ENCODE results near the gene SDC1. TPM values are rescaled to one million over a fixed set of nuclear protein-coding genes. Genes with fewer than 3 reads are reported as not detected.

SDC1 gene
- polyA plus RNA-seq, 1 of the 3 experiments (the other 2 are of a cell fraction), result 122 TPM

- no peak for TF ChIP-seq CTCF (IDR thresholded peaks at IDR 0.05)
- TF ChIP-seq MXI1 (IDR thresholded peaks at IDR 0.05; ENCODE audit: low read depth, low read length), result no peak
- no peak for TF ChIP-seq RFX5 (IDR thresholded peaks at IDR 0.05; ENCODE audit: low read length)
- no peak for TF ChIP-seq TAF1 (IDR thresholded peaks at IDR 0.05; ENCODE audit: borderline replicate concordance, low read depth, low read length)
- no peak for TF ChIP-seq REST (IDR thresholded peaks at IDR 0.05; ENCODE audit: low read depth, low read length)
These were observed 67.6 kb downstream of the SDC1 start (continued) for GRCh38 chr2:20157193-20157891.

GRCh38 chr2:20156836-20157192 lies 68.1 kb downstream of the SDC1 start:
- CTCF ChIA-PET, result interaction anchor here (0.6 kb wide), 1 partner anchor 199 kb away, joined by 3 read pairs; no protein-coding TSS in a partner anchor
- no peak overlapping the region for H3K4me2 ChIP-seq
- POLR2A ChIA-PET, result no interaction called here
- no peaks in the 10 kb centered on the region for H3K4me1 ChIP-seq (ENCODE audit: control insufficient read depth in 1 of 2, insufficient read depth in 2 of 2, low read depth in 1 of 2, low read length in 1 of 2)
- H2AFZ ChIP-seq (ENCODE audit: low read depth), result no peak overlapping the region
- no peak for DNase-seq
- no peaks in the 10 kb centered on the region for H3K27me3 ChIP-seq (ENCODE audit: insufficient read depth)
- H4K20me1 ChIP-seq (ENCODE audit: insufficient read depth), result no peaks in the 10 kb centered on the region
- H3K27ac ChIP-seq (ENCODE audit: low read depth in 2 of 2, low read length in 1 of 2), result no peak overlapping the region
- no peaks in the 10 kb centered on the region for H3F3A ChIP-seq (replicated peaks; ENCODE audit: insufficient read depth)
- H3K79me2 ChIP-seq (ENCODE audit: insufficient read depth), result no peaks in the 10 kb centered on the region
- no peaks in the 10 kb centered on the region for H3K9me3 ChIP-seq
- H3K4me3 ChIP-seq (ENCODE audit: low read depth in 2 of 2, low read length in 1 of 2), result no peak overlapping the region; a peak in 1 of 4 replicates
- no peak overlapping the region for H3K9ac ChIP-seq
- TF ChIP-seq JUND (IDR thresholded peaks at IDR 0.05) (no peak), MEF2A (IDR thresholded peaks at IDR 0.05; ENCODE audit: borderline replicate concordance, low read depth) (no peak), POLR2AphosphoS5 (IDR thresholded peaks at IDR 0.05; ENCODE audit: low read depth, low read length) (no peak), TCF12 (IDR thresholded peaks at IDR 0.05) (no peak), FOXM1 (IDR thresholded peaks at IDR 0.05; ENCODE audit: low read depth) (no peak)
- WGBS (ENCODE audit: low lambda C conversion rate), result 84% methylated on average over 3 of the region's 3 CpGs
- H3K9me2 ChIP-seq, result no peaks in the 10 kb centered on the region
- no peaks in the 10 kb centered on the region for H3K36me3 ChIP-seq (replicated peaks in 1 of 2; ENCODE audit: control insufficient read depth in 1 of 2, insufficient read depth in 2 of 2, low read length in 1 of 2)
